ENCODE data around the gene ALDH3B1.

Gene ALDH3B1

GRCh38 chr11:68032003-68032402, 21.9 kb downstream of the ALDH3B1 start:
- TF ChIP-seq CTCF (conservative IDR thresholded peaks at IDR 0.05; ENCODE audit: low read length) (no peak), EZH2phosphoT487 (IDR thresholded peaks at IDR 0.05; ENCODE audit: borderline replicate concordance) (no peak)
- peak overlapping the region; percentile 100 for H3K4me3 ChIP-seq (ENCODE audit: low read length, poor library complexity, severe bottlenecking)
- H3K9ac ChIP-seq (ENCODE audit: low read depth, low read length, poor library complexity, severe bottlenecking) = peak overlapping the region; percentile 99
- peaks cover 8% of the 10 kb centered on the region for H4K20me1 ChIP-seq (ENCODE audit: insufficient read depth, low read length, poor library complexity, severe bottlenecking)
- H3K27me3 ChIP-seq (ENCODE audit: insufficient read depth, low read length, poor library complexity, severe bottlenecking) = no peaks in the 10 kb centered on the region
- H2AFZ ChIP-seq (ENCODE audit: low read length) = no peak overlapping the region
- no peaks in the 10 kb centered on the region for H3K9me2 ChIP-seq (replicated peaks; ENCODE audit: low read depth, low read length)
- peak overlapping the region; percentile 91 for H3K4me2 ChIP-seq (ENCODE audit: low read depth, low read length, poor library complexity, severe bottlenecking)
- peaks cover 43% of the 10 kb centered on the region for H3K79me2 ChIP-seq (ENCODE audit: insufficient read depth, low read length)
- H3F3A ChIP-seq (ENCODE audit: low read depth) = peaks cover 3% of the 10 kb centered on the region; the same call in 1 of the 2 replicates
- H3K9me3 ChIP-seq (ENCODE audit: insufficient read depth, low read depth, low read length) = no peaks in the 10 kb centered on the region
- peaks cover 37% of the 10 kb centered on the region for H3K4me1 ChIP-seq (ENCODE audit: insufficient read depth, low read length, poor library complexity, severe bottlenecking)
- peaks cover 4% of the 10 kb centered on the region; the same call in 1 of the 2 replicates for H3K36me3 ChIP-seq (ENCODE audit: insufficient read depth, low read length)

GRCh38 chr11:68032997-68033707, 23.0 kb downstream of the ALDH3B1 start:
- H3K9ac ChIP-seq (ENCODE audit: low read depth, low read length, poor library complexity, severe bottlenecking) = no peak overlapping the region

GRCh38 chr11:68033708-68034045, 23.6 kb downstream of the ALDH3B1 start:
- Histone ChIP-seq H2AFZ (ENCODE audit: low read length) (no peak overlapping the region), H3K79me2 (ENCODE audit: insufficient read depth, low read length) (peaks cover 43% of the 10 kb centered on the region), H3K4me3 (ENCODE audit: low read length, poor library complexity, severe bottlenecking) (no peak overlapping the region), H3K4me1 (ENCODE audit: insufficient read depth, low read length, poor library complexity, severe bottlenecking) (peaks cover 42% of the 10 kb centered on the region), H3K9me3 (ENCODE audit: insufficient read depth, low read depth, low read length) (no peaks in the 10 kb centered on the region), H3K9me2 (replicated peaks; ENCODE audit: low read depth, low read length) (no peaks in the 10 kb centered on the region), H3K4me2 (ENCODE audit: low read depth, low read length, poor library complexity, severe bottlenecking) (no peak overlapping the region), H3F3A (ENCODE audit: low read depth) (peaks cover 3% of the 10 kb centered on the region; the same call in 1 of the 2 replicates), H4K20me1 (ENCODE audit: insufficient read depth, low read length, poor library complexity, severe bottlenecking) (peaks cover 8% of the 10 kb centered on the region), H3K36me3 (ENCODE audit: insufficient read depth, low read length) (peaks cover 4% of the 10 kb centered on the region; the same call in 1 of the 2 replicates), H3K9ac (ENCODE audit: low read depth, low read length, poor library complexity, severe bottlenecking) (no peak overlapping the region), H3K27me3 (ENCODE audit: insufficient read depth, low read length, poor library complexity, severe bottlenecking) (no peaks in the 10 kb centered on the region)
- TF ChIP-seq CTCF (conservative IDR thresholded peaks at IDR 0.05; ENCODE audit: low read length) (no peak), EZH2phosphoT487 (IDR thresholded peaks at IDR 0.05; ENCODE audit: borderline replicate concordance) (no peak)

More at GRCh38 chr11:68032997-68033707, 23.0 kb downstream of the ALDH3B1 start:
- no peaks in the 10 kb centered on the region for H3K9me3 ChIP-seq (ENCODE audit: insufficient read depth, low read depth, low read length)
- TF ChIP-seq EZH2phosphoT487 (IDR thresholded peaks at IDR 0.05; ENCODE audit: borderline replicate concordance) (no peak), CTCF (conservative IDR thresholded peaks at IDR 0.05; ENCODE audit: low read length) (no peak)
- H3K4me1 ChIP-seq (ENCODE audit: insufficient read depth, low read length, poor library complexity, severe bottlenecking) = peaks cover 43% of the 10 kb centered on the region
- peaks cover 4% of the 10 kb centered on the region; the same call in 1 of the 2 replicates for H3K36me3 ChIP-seq (ENCODE audit: insufficient read depth, low read length)
- no peak overlapping the region for H3K4me3 ChIP-seq (ENCODE audit: low read length, poor library complexity, severe bottlenecking)
- peaks cover 43% of the 10 kb centered on the region for H3K79me2 ChIP-seq (ENCODE audit: insufficient read depth, low read length)
- no peaks in the 10 kb centered on the region for H3K9me2 ChIP-seq (replicated peaks; ENCODE audit: low read depth, low read length)
- H2AFZ ChIP-seq (ENCODE audit: low read length) = no peak overlapping the region
- no peaks in the 10 kb centered on the region for H3K27me3 ChIP-seq (ENCODE audit: insufficient read depth, low read length, poor library complexity, severe bottlenecking)
- H3F3A ChIP-seq (ENCODE audit: low read depth) = peaks cover 3% of the 10 kb centered on the region; the same call in 1 of the 2 replicates
- H3K4me2 ChIP-seq (ENCODE audit: low read depth, low read length, poor library complexity, severe bottlenecking) = peak overlapping the region; percentile 91
- peaks cover 8% of the 10 kb centered on the region for H4K20me1 ChIP-seq (ENCODE audit: insufficient read depth, low read length, poor library complexity, severe bottlenecking)
